Loucy (cell line): ENCODE measurements around the gene ARAF.

Source experiments
- CTCF ChIP-seq: fragments of 200-600 bp; sonication (generic); conservative IDR thresholded peaks from 2 replicates; pipeline ENCODE4 v1.5.1; 2014; ENCODE audit warnings: mild to moderate bottlenecking, antibody characterized with exemption, low read length
- EZH2phosphoT487 ChIP-seq: fragments of 200-600 bp; IDR thresholded peaks from 2 replicates; pipeline ENCODE4 v1.6.1; 2018; ENCODE audit warnings: antibody characterized with exemption, mild to moderate bottlenecking, moderate library complexity, borderline replicate concordance

DNA sequence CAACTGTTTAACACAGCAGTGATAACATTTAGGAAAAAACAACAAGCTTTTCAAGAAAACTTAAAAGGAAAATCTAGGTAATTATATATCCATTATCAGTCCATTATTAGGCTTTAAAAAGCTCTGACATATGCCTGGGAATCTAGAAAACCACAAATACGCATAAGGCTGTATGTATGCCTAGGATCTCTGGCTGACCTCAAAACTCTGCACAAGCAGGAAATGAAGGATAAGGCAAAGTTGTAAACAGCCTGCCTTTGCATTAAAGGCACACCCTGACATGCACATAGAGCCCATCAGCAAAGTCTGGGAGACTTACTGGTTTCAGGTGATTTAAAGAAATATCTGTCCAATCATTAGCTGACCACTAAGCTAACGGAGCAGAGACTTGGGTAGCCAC, 35.3 kb downstream of the ARAF start:
- TF ChIP-seq CTCF (no peak), EZH2phosphoT487 (no peak)
